GM10266 (cell line): ENCODE measurements around the gene PHF21B.

Experiments
- DNase-seq: peaks from one replicate; pipeline ENCODE4 v3.0.0; 2012; ENCODE audit errors: extremely low spot score
- CTCF ChIP-seq: IDR thresholded peaks from 2 replicates; pipeline ENCODE4 v1.5.1; 2012; ENCODE audit warnings: mild to moderate bottlenecking, low read depth; ENCODE audit not compliant: control insufficient read depth, insufficient read depth; ENCODE audit errors: missing control alignments

The PHF21B gene

GRCh38 chr22:44915441-44915840 is 94.4 kb downstream of the PHF21B start:
- DNase-seq = no peak
- no peak for TF ChIP-seq CTCF

GRCh38 chr22:44914026-44914721 is 95.6 kb downstream of the PHF21B start:
- DNase-seq = no peak
- no peak for TF ChIP-seq CTCF

GRCh38 chr22:44913198-44913983 is 96.4 kb downstream of the PHF21B start:
- DNase-seq = no peak
- no peak for TF ChIP-seq CTCF

- no peak for DNase-seq
- TF ChIP-seq CTCF = no peak
Measured at GRCh38 chr22:44909241-44909640, 100.6 kb downstream of the PHF21B start.

- TF ChIP-seq CTCF = no peak
- no peak for DNase-seq
Measured at GRCh38 chr22:44907765-44908737, 101.8 kb downstream of the PHF21B start.

- no peak for DNase-seq
- no peak for TF ChIP-seq CTCF
Measured at GRCh38 chr22:44906999-44907644, 102.7 kb downstream of the PHF21B start.
